GM20000 (cell line): ENCODE results near the gene PPP1R9A.

Source experiments
- DNase-seq: peaks from one replicate; pipeline ENCODE4 v3.0.0; 2012; ENCODE audit warnings: low spot score
- TF ChIP-seq, protein P1 (sequence below): IDR thresholded peaks from 2 replicates; pipeline ENCODE4 v1.5.1; 2012; ENCODE audit warnings: mild to moderate bottlenecking, control low read depth; ENCODE audit errors: extremely low read depth, missing control alignments

Gene PPP1R9A

DNA sequence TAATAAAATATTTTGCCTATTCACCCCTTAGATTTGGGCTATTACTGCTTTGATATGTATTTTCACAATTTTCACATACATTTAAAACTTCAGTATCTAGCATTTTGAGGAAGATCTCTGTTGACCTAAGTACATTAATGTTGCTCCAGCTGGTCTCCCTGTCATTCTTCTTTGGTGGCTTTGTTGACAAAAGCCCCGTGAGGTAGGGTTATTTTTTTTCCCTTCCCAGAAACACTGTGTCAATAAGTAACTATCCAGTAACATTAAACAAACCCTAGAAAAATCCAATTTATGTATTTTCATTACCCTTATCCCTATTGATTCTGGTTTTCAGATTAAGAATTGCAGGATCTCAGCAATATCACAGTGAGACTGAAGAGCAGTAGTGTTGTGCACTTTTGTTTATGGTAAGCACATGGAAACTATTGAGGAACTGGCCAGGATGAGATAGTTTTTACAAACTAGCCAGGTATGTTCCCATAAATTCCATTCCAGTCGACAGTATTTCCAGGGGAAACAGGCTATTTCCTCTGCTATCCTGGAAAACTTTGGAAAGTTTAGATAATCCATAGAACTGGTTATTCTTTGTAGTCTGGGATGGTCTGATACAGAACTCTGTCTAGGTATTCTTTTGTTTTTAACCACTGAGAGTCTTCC lies 218.8 kb downstream of the PPP1R9A start:
- no peak for DNase-seq

DNA sequence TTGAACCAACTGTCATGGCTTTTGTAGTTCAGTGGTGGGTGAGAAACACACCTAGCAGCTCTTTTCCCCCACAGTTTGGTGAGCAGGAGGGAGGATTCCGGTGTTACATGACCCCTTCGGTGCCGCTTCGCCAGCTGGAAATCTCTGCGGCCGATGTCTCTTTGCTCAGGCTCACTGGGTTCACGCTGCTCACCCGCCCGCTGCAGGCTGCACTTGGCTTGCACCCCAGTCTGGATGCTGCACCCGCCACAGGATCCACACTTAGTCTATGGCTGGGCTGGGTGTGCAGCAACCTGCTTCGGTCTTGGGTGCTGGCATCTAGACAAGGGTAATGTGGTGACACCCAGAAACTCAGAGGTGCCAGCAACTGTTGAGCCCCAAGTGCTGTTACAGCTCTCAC lies 225.1 kb downstream of the PPP1R9A start:
- DNase-seq = no peak
- TF ChIP-seq, protein P1, sequence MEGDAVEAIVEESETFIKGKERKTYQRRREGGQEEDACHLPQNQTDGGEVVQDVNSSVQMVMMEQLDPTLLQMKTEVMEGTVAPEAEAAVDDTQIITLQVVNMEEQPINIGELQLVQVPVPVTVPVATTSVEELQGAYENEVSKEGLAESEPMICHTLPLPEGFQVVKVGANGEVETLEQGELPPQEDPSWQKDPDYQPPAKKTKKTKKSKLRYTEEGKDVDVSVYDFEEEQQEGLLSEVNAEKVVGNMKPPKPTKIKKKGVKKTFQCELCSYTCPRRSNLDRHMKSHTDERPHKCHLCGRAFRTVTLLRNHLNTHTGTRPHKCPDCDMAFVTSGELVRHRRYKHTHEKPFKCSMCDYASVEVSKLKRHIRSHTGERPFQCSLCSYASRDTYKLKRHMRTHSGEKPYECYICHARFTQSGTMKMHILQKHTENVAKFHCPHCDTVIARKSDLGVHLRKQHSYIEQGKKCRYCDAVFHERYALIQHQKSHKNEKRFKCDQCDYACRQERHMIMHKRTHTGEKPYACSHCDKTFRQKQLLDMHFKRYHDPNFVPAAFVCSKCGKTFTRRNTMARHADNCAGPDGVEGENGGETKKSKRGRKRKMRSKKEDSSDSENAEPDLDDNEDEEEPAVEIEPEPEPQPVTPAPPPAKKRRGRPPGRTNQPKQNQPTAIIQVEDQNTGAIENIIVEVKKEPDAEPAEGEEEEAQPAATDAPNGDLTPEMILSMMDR = no peak

More for the DNA sequence above, 218.8 kb downstream of the PPP1R9A start:
- TF ChIP-seq, protein P1 = no peak

DNA sequence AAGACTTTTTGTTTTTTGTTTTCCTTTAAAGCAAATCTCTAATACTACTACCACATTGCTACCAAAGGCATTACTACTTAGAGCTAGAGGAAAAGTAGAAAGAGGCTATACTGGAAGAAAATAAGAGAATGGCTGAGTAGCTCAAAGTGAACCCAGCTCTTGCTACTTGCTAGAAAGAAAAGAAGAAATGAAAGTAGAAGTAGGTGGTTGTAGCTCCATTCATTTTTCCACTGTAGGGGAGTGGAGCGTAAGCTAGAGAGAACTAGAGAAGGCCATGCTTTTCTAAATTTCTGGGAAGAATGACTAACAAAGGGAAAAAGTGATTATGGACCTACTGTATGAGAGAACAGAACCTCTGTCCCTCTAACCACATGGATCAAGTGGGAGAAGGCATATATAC lies 232.5 kb downstream of the PPP1R9A start:
- DNase-seq = no peak
- TF ChIP-seq, protein P1 = no peak

DNA sequence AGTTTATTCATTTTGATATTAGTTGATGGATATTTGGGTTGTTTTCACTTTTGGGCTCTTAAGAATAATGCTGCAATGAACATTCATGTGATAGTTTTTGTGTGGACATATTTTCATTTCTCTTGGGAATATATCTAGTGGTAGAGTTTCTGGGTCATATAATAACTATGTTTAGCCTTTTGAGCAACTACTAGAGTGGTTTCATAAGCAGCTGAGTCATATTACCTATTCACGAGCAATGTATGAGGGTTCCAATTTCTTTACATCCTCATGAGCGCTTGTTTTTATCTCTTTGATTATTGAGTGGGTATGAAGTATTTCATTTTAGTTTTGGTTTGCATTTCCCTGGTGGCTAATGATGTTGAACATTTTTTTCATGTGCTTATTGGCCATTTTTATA lies 234.4 kb downstream of the PPP1R9A start:
- DNase-seq = no peak
- TF ChIP-seq, protein P1 = no peak

DNA sequence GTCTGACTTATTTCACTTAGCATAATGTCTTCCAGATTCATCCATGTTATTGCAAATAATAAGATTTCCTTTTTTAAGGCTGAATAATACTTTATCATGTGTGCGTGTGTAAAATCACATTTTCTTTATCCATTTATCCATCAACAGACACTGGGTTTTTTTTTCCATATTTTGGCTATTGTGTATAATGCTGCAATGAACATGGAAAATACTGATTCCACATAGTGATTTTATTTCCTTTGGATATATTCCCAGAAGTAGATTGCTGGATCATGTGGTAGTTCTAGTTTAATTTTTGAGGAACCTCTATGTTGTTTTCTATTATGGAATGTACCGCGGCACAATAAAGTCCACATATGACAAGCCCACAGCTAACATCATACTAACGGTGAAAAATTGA lies 236.9 kb downstream of the PPP1R9A start:
- no peak for DNase-seq
- TF ChIP-seq, protein P1 = no peak

DNA sequence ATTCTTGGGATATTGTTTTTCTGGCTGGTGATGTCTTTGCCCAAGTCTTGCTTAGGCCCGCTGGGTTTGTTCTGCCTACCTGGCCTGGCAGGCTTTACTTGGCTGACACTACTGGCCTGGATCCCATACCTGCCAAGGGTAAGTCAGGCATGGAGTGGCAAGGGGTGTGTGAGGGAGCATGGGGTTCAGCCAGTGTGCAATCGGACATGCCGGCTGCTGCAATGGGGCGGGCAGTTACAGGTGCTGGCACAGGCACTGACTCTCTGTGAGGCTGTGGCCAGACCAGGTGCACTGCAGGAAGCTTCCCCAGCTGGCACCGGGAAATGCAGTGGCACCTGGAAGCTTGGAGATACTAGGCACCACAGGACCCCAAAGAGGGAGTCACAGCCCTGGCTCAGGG lies 248.6 kb downstream of the PPP1R9A start:
- no peak for DNase-seq
- TF ChIP-seq, protein P1 = no peak

DNA sequence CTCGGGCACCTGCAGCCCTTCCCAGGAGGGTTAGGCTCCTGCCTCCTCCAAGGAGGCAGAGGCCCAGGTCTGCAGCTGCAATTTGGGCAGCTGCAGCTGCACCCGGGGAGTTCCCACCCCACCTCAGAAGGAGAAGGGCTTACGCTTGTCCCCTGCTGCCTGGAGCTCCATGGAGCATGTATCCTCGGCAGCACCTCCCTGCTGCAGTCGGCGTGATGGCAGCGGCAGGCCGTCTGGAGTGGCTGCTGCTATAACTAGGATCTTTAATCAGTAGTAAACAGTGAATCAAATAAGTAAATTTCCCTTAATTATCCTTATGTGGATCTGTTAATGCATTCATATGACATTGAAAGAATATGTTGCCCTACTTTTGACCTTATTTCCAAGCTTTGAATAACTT lies 250.0 kb downstream of the PPP1R9A start:
- TF ChIP-seq, protein P1 = no peak
- DNase-seq = no peak
